K562 (cell line): ENCODE measurements around the gene RBMS1. TPM values are rescaled to one million over a fixed set of nuclear protein-coding genes. Genes with fewer than 3 reads are reported as not detected.

ENCODE experiments used
- ATAC-seq: fragments of 200-7000 bp; cut with Tn5 transposase; 3 replicates; pipeline ENCODE4 v1.9.1; 2020; ENCODE audit warnings: moderate library complexity
- BruUV-seq: library from RNA; stranded (reverse); fragments of 400-500 nt; replicated peaks from 2 replicates; lab custom pipeline; 2021; lab: Mats Ljungman, UMichigan
- CTCF ChIA-PET: fragments of 300-600 bp; formaldehyde crosslinking; extraction: SDS; loops from one replicate; lab custom pipeline; 2021; ENCODE audit warnings: low intra/inter-chr PET ratio; lab: Yijun Ruan, JAX
- POLR2A ChIA-PET: fragments of 300-600, 350-650 bp; sonication (Branson Sonifier 250); formaldehyde crosslinking; extraction: SDS; loops from one replicate; lab custom pipeline; 2021; ENCODE audit warnings: antibody characterized with exemption, inconsistent platforms; lab: Yijun Ruan, JAX
- DNase-seq, 4 experiments: peaks; one replicate each; pipeline versions ENCODE4 v3.0.0 to v3.0.0-alpha.2; 2011 to 2018; ENCODE audit warnings: low spot score in 3 of 4, mixed read lengths in 3 of 4; ENCODE audit errors: extremely low read depth in 1 of 4
- FAIRE-seq: peaks from 2 replicates; lab custom pipeline; 2011; peaks lifted over from hg19 to GRCh38; lab: Jason Lieb, UNC
- H2AFZ ChIP-seq: 2 replicates; pipeline ENCODE4 v1.6.0; 2011; ENCODE audit warnings: low read depth, low read length, control low read depth, inconsistent platforms
- H3K27ac ChIP-seq: fragments of 200-600 bp; 3 replicates; pipeline ENCODE4 v1.8.0; 2011; ENCODE audit warnings: low read depth, mild to moderate bottlenecking, control low read depth, inconsistent platforms, low read length, moderate library complexity, mixed read lengths; ENCODE audit errors: extremely low read depth
- H3K27me3 ChIP-seq, 2 experiments: fragments of 300-600 bp in 1 of 2; 2 replicates in 1 of 2; 3 replicates in 1 of 2; pipeline versions ENCODE4 v1.6.0 to v1.8.0; 2011; ENCODE audit warnings: inconsistent platforms in 2 of 2, low read length in 2 of 2, mild to moderate bottlenecking in 1 of 2, mixed read lengths in 1 of 2, moderate library complexity in 1 of 2; ENCODE audit not compliant: control insufficient read depth in 2 of 2, insufficient read depth in 2 of 2
- H3K36me3 ChIP-seq: fragments of 300-600 bp; 3 replicates; pipeline ENCODE4 v1.8.0; 2011; ENCODE audit warnings: mild to moderate bottlenecking, low read length, inconsistent platforms; ENCODE audit not compliant: control insufficient read depth, insufficient read depth
- H3K4me1 ChIP-seq, 2 experiments: fragments of 200-600 bp in 1 of 2; replicated peaks in 1 of 2; 2 replicates in 1 of 2; 3 replicates in 1 of 2; pipeline versions ENCODE4 v1.5.1 to v1.8.0; 2011; ENCODE audit warnings: inconsistent platforms in 2 of 2, low read length in 2 of 2, mild to moderate bottlenecking in 1 of 2, mixed read lengths in 1 of 2, moderate library complexity in 1 of 2; ENCODE audit not compliant: control insufficient read depth in 2 of 2, insufficient read depth in 2 of 2
- H3K4me2 ChIP-seq: 2 replicates; pipeline ENCODE4 v1.6.1; 2011; ENCODE audit warnings: low read length, control low read depth, inconsistent platforms, mixed read lengths; ENCODE audit not compliant: insufficient read depth
- H3K4me3 ChIP-seq: fragments of 200-600 bp; sonication (generic), shearing (Covaris generic); 2 replicates; pipeline ENCODE4 v1.5.1; 2016; ENCODE audit warnings: control low read depth, inconsistent platforms
- H3K79me2 ChIP-seq: fragments of 200-600 bp; 3 replicates; pipeline ENCODE4 v1.8.0; 2011; ENCODE audit warnings: low read length, inconsistent platforms; ENCODE audit not compliant: control insufficient read depth, insufficient read depth
- H3K9ac ChIP-seq, 2 experiments: 2 replicates each; pipeline versions ENCODE4 v1.6.0 to v1.6.1; 2011; ENCODE audit warnings: low read depth in 2 of 2, low read length in 2 of 2, control low read depth in 1 of 2, inconsistent platforms in 1 of 2, mild to moderate bottlenecking in 1 of 2, mixed read lengths in 1 of 2; ENCODE audit not compliant: insufficient read depth in 1 of 2
- H3K9me1 ChIP-seq: one replicate; pipeline ENCODE4 v1.6.0; 2011; ENCODE audit warnings: inconsistent platforms, mild to moderate bottlenecking, low read length, moderate library complexity; ENCODE audit not compliant: control insufficient read depth, insufficient read depth
- H3K9me3 ChIP-seq: replicated peaks from 2 replicates; pipeline ENCODE4 v1.5.1; 2011; ENCODE audit warnings: low read depth, low read length, inconsistent platforms; ENCODE audit not compliant: control insufficient read depth, insufficient read depth
- H4K20me1 ChIP-seq: replicated peaks from 2 replicates; pipeline ENCODE4 v1.6.1; 2011; ENCODE audit warnings: low read length, inconsistent platforms, mixed read lengths; ENCODE audit not compliant: control insufficient read depth, insufficient read depth
- ADNP ChIP-seq: fragments of 200-800 bp; sonication (Bioruptor generic); IDR thresholded peaks from 2 replicates; pipeline ENCODE4 v1.6.1; 2016; ENCODE audit warnings: missing genetic modification characterization, missing compliant biosample characterization
- ARID1B ChIP-seq: fragments of 450-650 bp; IDR thresholded peaks from 2 replicates; pipeline ENCODE4 v1.6.1; 2016; ENCODE audit warnings: antibody characterized with exemption, mild to moderate bottlenecking, inconsistent platforms
- ATF1 ChIP-seq, 2 experiments: fragments of 450-650 bp in 1 of 2; IDR thresholded peaks; 2 replicates each; pipeline ENCODE4 v1.6.1; 2016; ENCODE audit warnings: missing compliant biosample characterization in 1 of 2, missing genetic modification characterization in 1 of 2
- BMI1 ChIP-seq: fragments of 150-350 bp; IDR thresholded peaks from 2 replicates; pipeline ENCODE4 v1.6.1; 2014; ENCODE audit warnings: low read length
- BRF1 ChIP-seq: IDR thresholded peaks from 3 replicates; pipeline ENCODE4 v1.6.1; 2011; ENCODE audit warnings: borderline replicate concordance, mild to moderate bottlenecking; ENCODE audit not compliant: insufficient read length; ENCODE audit errors: extremely low read depth
- ERF ChIP-seq: fragments of 450-650 bp; formaldehyde crosslinking; IDR thresholded peaks from 2 replicates; pipeline ENCODE4 v1.4.0; 2020; ENCODE audit warnings: mild to moderate bottlenecking, mixed read lengths
- ESRRA ChIP-seq: fragments of 450-650 bp; IDR thresholded peaks from 2 replicates; pipeline ENCODE4 v1.6.1; 2014; ENCODE audit warnings: low read depth, mild to moderate bottlenecking, moderate library complexity, borderline replicate concordance
- ETV5 ChIP-seq: sonication (generic); formaldehyde crosslinking; IDR thresholded peaks from 2 replicates; pipeline ENCODE4 v1.4.0; 2020; ENCODE audit warnings: low read depth, mild to moderate bottlenecking, missing genetic modification reagents
- HCFC1 ChIP-seq: IDR thresholded peaks from 2 replicates; pipeline ENCODE4 v1.6.1; 2012; ENCODE audit warnings: low read depth, low read length, improper control_type of control experiment
- HEY1 ChIP-seq: fragments of 250-450 bp; sonication (Bioruptor Pico); IDR thresholded peaks from 2 replicates; pipeline ENCODE4 v1.5.0; 2020; ENCODE audit warnings: mild to moderate bottlenecking, moderate library complexity, borderline replicate concordance
- KDM1A ChIP-seq, 2 experiments: fragments of 450-650 bp; IDR thresholded peaks; 2 replicates each; pipeline ENCODE4 v1.6.1; 2016; ENCODE audit warnings: mild to moderate bottlenecking in 2 of 2
- KLF1 ChIP-seq: fragments of 450-650 bp; IDR thresholded peaks from 2 replicates; pipeline ENCODE4 v1.6.1; 2016; ENCODE audit warnings: missing genetic modification characterization, missing compliant biosample characterization
- NFE2 ChIP-seq: IDR thresholded peaks from 2 replicates; pipeline ENCODE4 v1.6.1; 2014; ENCODE audit warnings: antibody characterized with exemption, low read depth
- PHF20 ChIP-seq: fragments of 450-650 bp; IDR thresholded peaks from 2 replicates; pipeline ENCODE4 v1.6.1; 2018; ENCODE audit not compliant: partially characterized antibody
- POLR3A ChIP-seq: IDR thresholded peaks from 2 replicates; pipeline ENCODE4 v1.6.1; 2011; ENCODE audit warnings: borderline replicate concordance, mild to moderate bottlenecking, moderate library complexity; ENCODE audit not compliant: insufficient read length, insufficient read depth; ENCODE audit errors: extremely low read depth
- POU5F1 ChIP-seq: fragments of 150-350 bp; IDR thresholded peaks from 2 replicates; pipeline ENCODE4 v1.6.1; 2014; ENCODE audit warnings: borderline replicate concordance, low read length, low read depth, mild to moderate bottlenecking; ENCODE audit not compliant: partially characterized antibody
- RFX5 ChIP-seq: IDR thresholded peaks from 2 replicates; pipeline ENCODE4 v1.6.1; 2011; ENCODE audit warnings: low read depth, mild to moderate bottlenecking, improper control_type of control experiment, low read length
- SRSF7 ChIP-seq: fragments of 200-400 bp; formaldehyde crosslinking; optimal IDR thresholded peaks from 2 replicates; pipeline ENCODE3; 2017; ENCODE audit warnings: mild to moderate bottlenecking, low read depth, low read length
- TCF7 ChIP-seq: sonication (generic); IDR thresholded peaks from 2 replicates; pipeline ENCODE4 v1.6.1; 2016; ENCODE audit warnings: antibody characterized with exemption, borderline replicate concordance
- THRAP3 ChIP-seq: fragments of 450-650 bp; IDR thresholded peaks from 2 replicates; pipeline ENCODE4 v1.6.1; 2016; ENCODE audit warnings: mild to moderate bottlenecking, inconsistent platforms, borderline replicate concordance
- ZBTB12 ChIP-seq: fragments of 250-450 bp; sonication (Bioruptor Pico); IDR thresholded peaks from 2 replicates; pipeline ENCODE4 v1.4.0; 2020
- ZFP1 ChIP-seq: fragments of 450-650 bp; formaldehyde crosslinking; IDR thresholded peaks from 2 replicates; pipeline ENCODE4 v1.4.0; 2020; ENCODE audit warnings: mild to moderate bottlenecking, mixed read lengths
- ZKSCAN8 ChIP-seq: fragments of 200-800 bp; sonication (Bioruptor generic); IDR thresholded peaks from 2 replicates; pipeline ENCODE4 v1.6.1; 2016; ENCODE audit warnings: missing genetic modification characterization, missing compliant biosample characterization
- WGBS: fragments of 100-300 bp; shearing (Covaris generic); methylation state at CpG from one replicate; pipeline ENCODE4 v1.1.6; 2016; ENCODE audit warnings: low coverage, mixed read lengths; ENCODE audit not compliant: insufficient coverage; ENCODE audit errors: missing lambda C conversion rate; 5-methylcytosine and 5-hydroxymethylcytosine counted together
- in situ Hi-C: fragments of 300-500 bp; cut with MboI; formaldehyde crosslinking; loops from 4 replicates; pipeline ENCODE4 v1.15.0; 2018; ENCODE audit warnings: inconsistent platforms, mixed read lengths
- intact Hi-C: fragments of 100-400 bp; cut with micrococcal nuclease; formaldehyde crosslinking; loops from 2 replicates; pipeline ENCODE4 v1.14.2; 2022
- polyA plus RNA-seq, 8 experiments: library from polyadenylated mRNA; depleted of rRNA in 4 of 8; stranded (reverse) in 5 of 8; unstranded in 3 of 8; fragments of >200 nt; fragmentation: Nextera tagmentation in 2 of 8; fragmentation: Illumina TruSeq in 1 of 8; extraction: Ambion mirVana in 2 of 8; extraction: Trizol in 1 of 8; gene quantifications; 2 replicates each; pipeline versions ENCODE4 v1.2.1 to v1.2.3, GENCODE V29; 2011 to 2014; ENCODE audit warnings: inconsistent platforms in 1 of 8, missing spikeins in 1 of 8
- total RNA-seq, 7 experiments: library from RNA; depleted of rRNA in 6 of 7; stranded (reverse); fragments of >200 nt in 6 of 7; fragmentation: Illumina TruSeq in 2 of 7; extraction: Trizol in 2 of 7; gene quantifications; 2 replicates each; pipeline versions ENCODE4 v1.2.1 to v1.2.3, GENCODE V29; 2011 to 2021; ENCODE audit warnings: low replicate concordance in 1 of 7

RBMS1 gene
- total and polyA plus RNA-seq, 9 of the 15 experiments (the other 6 are each of a cell fraction or from before 2014, with no cell fraction given): 0.04 to 0.31 (median 0.09) TPM; not detected in 6

- no peaks in the 10 kb centered on the region for H3K36me3 ChIP-seq
- no TSS peak for BruUV-seq
- H3K79me2 ChIP-seq: no peaks in the 10 kb centered on the region
- in situ Hi-C loops: no loop called here
- POLR2A ChIA-PET: interaction anchor here (1.0 to 1.3 kb wide), 2 partner anchors 14 to 21 kb away, joined by 3 to 5 read pairs; no protein-coding TSS in a partner anchor
- H3K27me3 ChIP-seq: no peaks in the 10 kb centered on the region
- H3K9me3 ChIP-seq: no peaks in the 10 kb centered on the region
- H4K20me1 ChIP-seq: no peaks in the 10 kb centered on the region
- FAIRE-seq (peak; percentile 86), DNase-seq (no peak), ATAC-seq (peak; percentile 78)
- no peak overlapping the region for H3K9ac ChIP-seq
- 0% methylated on average over 9 of the region's 9 CpGs for WGBS
- no peaks in the 10 kb centered on the region for H3K4me1 ChIP-seq
- CTCF ChIA-PET: no interaction called here
- no peak overlapping the region for H2AFZ ChIP-seq
- no peak overlapping the region for H3K4me2 ChIP-seq
- no peak overlapping the region for H3K27ac ChIP-seq
- TF ChIP-seq ERF (CRISPR knock-in tag): no peak
- no peak for TF ChIP-seq SRSF7
- TF ChIP-seq ARID1B: no peak
- TF ChIP-seq ESRRA: no peak
- peak; percentile 92 for TF ChIP-seq RFX5
- TF ChIP-seq ZBTB12 (CRISPR knock-in tag): no peak
- no peak for TF ChIP-seq KLF1 (tag)
- TF ChIP-seq BMI1: no peak
- no peak for TF ChIP-seq ADNP (tag)
- no peak for TF ChIP-seq POLR3A
- no peak for TF ChIP-seq ATF1 (CRISPR knock-in tag; IDR thresholded peaks at IDR 0.05)
- peak; percentile 42; the same call in 1 of the 2 replicates for TF ChIP-seq ATF1 (tag; IDR thresholded peaks at IDR 0.05)
- TF ChIP-seq KDM1A (IDR thresholded peaks at IDR 0.05): no peak
- TF ChIP-seq ZKSCAN8 (CRISPR knock-in tag): peak; percentile 39; the same call in 1 of the 2 replicates
- TF ChIP-seq ETV5 (CRISPR knock-in tag): no peak
- TF ChIP-seq POU5F1: no peak
- TF ChIP-seq TCF7: no peak
- no peak for TF ChIP-seq PHF20
- TF ChIP-seq BRF1: no peak
- TF ChIP-seq ZFP1 (CRISPR knock-in tag): no peak
- no peak for TF ChIP-seq HCFC1
- no peak for TF ChIP-seq HEY1 (CRISPR knock-in tag)
- TF ChIP-seq NFE2: no peak
- no peak for TF ChIP-seq THRAP3
- H3K9me1 ChIP-seq: no peaks in the 10 kb centered on the region
- intact Hi-C loops: no loop called here
- no peak overlapping the region for H3K4me3 ChIP-seq
These were observed 215.3 kb downstream of the RBMS1 start for GRCh38 chr2:160278101-160278878.
